Retina (tissue), 1 donor: ENCODE data around the gene ALDH1L2.

Experiments
- DNase-seq: peaks from one replicate; pipeline ENCODE4 v3.0.0-alpha.2; 2016

The ALDH1L2 gene

GRCh38 chr12:105083031-105083430 is 1.2 kb downstream of the ALDH1L2 start:
- DNase-seq, result peak; percentile 3

GRCh38 chr12:105078712-105079570 is 5.3 kb downstream of the ALDH1L2 start:
- DNase-seq, result no peak

- no peak for DNase-seq
Observed at GRCh38 chr12:105077435-105077834, 6.8 kb downstream of the ALDH1L2 start.

- DNase-seq, result no peak
Observed at GRCh38 chr12:105076913-105077312, 7.3 kb downstream of the ALDH1L2 start.

GRCh38 chr12:105076098-105076497 is 8.2 kb downstream of the ALDH1L2 start:
- DNase-seq, result no peak

- DNase-seq, result no peak
Observed at GRCh38 chr12:105072888-105073488, 11.3 kb downstream of the ALDH1L2 start.

GRCh38 chr12:105071981-105072380 is 12.3 kb downstream of the ALDH1L2 start:
- DNase-seq, result no peak

- DNase-seq, result no peak
Observed at GRCh38 chr12:105069936-105070702, 14.1 kb downstream of the ALDH1L2 start.

GRCh38 chr12:105067511-105068031 is 16.7 kb downstream of the ALDH1L2 start:
- no peak for DNase-seq

GRCh38 chr12:105064564-105065178 is 19.6 kb downstream of the ALDH1L2 start:
- no peak for DNase-seq

- no peak for DNase-seq
Observed at GRCh38 chr12:105060715-105061378, 23.4 kb downstream of the ALDH1L2 start.

- no peak for DNase-seq
Observed at GRCh38 chr12:105057174-105057573, 27.1 kb downstream of the ALDH1L2 start.

GRCh38 chr12:105053116-105053572 is 31.1 kb downstream of the ALDH1L2 start:
- peak; percentile 72 for DNase-seq

- DNase-seq, result no peak
Observed at GRCh38 chr12:105051981-105052380, 32.3 kb downstream of the ALDH1L2 start.

GRCh38 chr12:105048315-105048714 is 35.9 kb downstream of the ALDH1L2 start:
- DNase-seq, result no peak

GRCh38 chr12:105047308-105047707 is 37.0 kb downstream of the ALDH1L2 start:
- DNase-seq, result no peak

- DNase-seq, result peak; percentile 55
Observed at GRCh38 chr12:105041186-105041585, 43.1 kb downstream of the ALDH1L2 start.

- DNase-seq, result no peak
Observed at GRCh38 chr12:105040476-105040875, 43.8 kb downstream of the ALDH1L2 start.

- no peak for DNase-seq
Observed at GRCh38 chr12:105036937-105037649, 47.2 kb downstream of the ALDH1L2 start.

GRCh38 chr12:105033851-105034250 is 50.4 kb downstream of the ALDH1L2 start:
- no peak for DNase-seq

- DNase-seq, result no peak
Observed at GRCh38 chr12:105032703-105033357, 51.4 kb downstream of the ALDH1L2 start.
